Fibroblast of lung (primary cell): ENCODE results near the gene ESRRB. TPM values are rescaled to one million over a fixed set of nuclear protein-coding genes. Genes with fewer than 3 reads are reported as not detected.

Experiments
- DNase-seq, 2 donors: peaks; one replicate each; pipeline versions ENCODE4 v3.0.0 to v3.0.0-alpha.2; 2010; ENCODE audit warnings: low read depth in 2 of 2
- H2AFZ ChIP-seq: 2 replicates; pipeline ENCODE4 v1.5.1; 2012; ENCODE audit warnings: low read length, control low read depth, inconsistent platforms
- H3K27ac ChIP-seq: 2 replicates; pipeline ENCODE4 v1.5.1; 2011; ENCODE audit warnings: low read length, control low read depth; ENCODE audit not compliant: insufficient read depth
- H3K27me3 ChIP-seq: 2 replicates; pipeline ENCODE4 v1.5.1; 2011; ENCODE audit warnings: mild to moderate bottlenecking, low read length; ENCODE audit not compliant: control insufficient read depth, insufficient read depth
- H3K36me3 ChIP-seq: 2 replicates; pipeline ENCODE4 v1.5.1; 2011; ENCODE audit warnings: low read length; ENCODE audit not compliant: control insufficient read depth, insufficient read depth
- H3K4me1 ChIP-seq: 2 replicates; pipeline ENCODE4 v1.5.1; 2011; ENCODE audit warnings: low read length; ENCODE audit not compliant: control insufficient read depth, insufficient read depth; ENCODE audit errors: extremely low read depth
- H3K4me2 ChIP-seq: 2 replicates; pipeline ENCODE4 v1.5.1; 2011; ENCODE audit warnings: low read length, control low read depth; ENCODE audit not compliant: insufficient read depth; ENCODE audit errors: extremely low read depth
- H3K4me3 ChIP-seq, 4 experiments: fragments of 200-600 bp in 1 of 4; sonication (generic) in 1 of 4; replicated peaks in 1 of 4; 2 replicates each; pipeline ENCODE4 v1.5.1; 2011 to 2016; ENCODE audit warnings: low read length in 4 of 4, low read depth in 3 of 4, mild to moderate bottlenecking in 3 of 4, control low read depth in 2 of 4, inconsistent platforms in 1 of 4, mixed read lengths in 1 of 4; ENCODE audit not compliant: insufficient read depth in 1 of 4; ENCODE audit errors: control extremely low read depth in 1 of 4
- H3K79me2 ChIP-seq: 2 replicates; pipeline ENCODE4 v1.5.1; 2012; ENCODE audit warnings: mild to moderate bottlenecking, low read length, inconsistent platforms; ENCODE audit not compliant: control insufficient read depth, insufficient read depth
- H3K9ac ChIP-seq: 2 replicates; pipeline ENCODE4 v1.5.1; 2011; ENCODE audit warnings: mild to moderate bottlenecking, low read length, control low read depth; ENCODE audit not compliant: insufficient read depth
- H3K9me3 ChIP-seq: 2 replicates; pipeline ENCODE4 v1.5.1; 2012; ENCODE audit warnings: low read depth, low read length; ENCODE audit not compliant: control insufficient read depth, insufficient read depth
- H4K20me1 ChIP-seq: 2 replicates; pipeline ENCODE4 v1.5.1; 2011; ENCODE audit warnings: low read length; ENCODE audit not compliant: control insufficient read depth, insufficient read depth; ENCODE audit errors: extremely low read depth
- EZH2 ChIP-seq: IDR thresholded peaks from 2 replicates; pipeline ENCODE4 v1.5.1; 2012; ENCODE audit warnings: low read length, control low read depth, mild to moderate bottlenecking; ENCODE audit errors: missing control alignments
- polyA plus RNA-seq, 2 donors: library from polyadenylated mRNA; depleted of rRNA in 1 of 2; stranded (reverse) in 1 of 2; unstranded in 1 of 2; fragments of >200 nt; gene quantifications; 2 replicates each; pipeline ENCODE4 v1.2.1, GENCODE V29; 2011 to 2012; ENCODE audit warnings: missing spikeins in 1 of 2
- total RNA-seq: library from RNA; depleted of rRNA; stranded (reverse); fragments of >200 nt; gene quantifications from 2 replicates; pipeline ENCODE4 v1.2.1, GENCODE V29; 2014
- TF ChIP-seq, protein P1 (sequence below), 2 donors: IDR thresholded peaks in 1 of 2; conservative IDR thresholded peaks in 1 of 2; 1 replicate in 1 of 2; 2 replicates in 1 of 2; pipeline ENCODE4 v1.5.1; 2011 to 2012; ENCODE audit warnings: low read length in 2 of 2, control low read depth in 1 of 2, inconsistent platforms in 1 of 2, low read depth in 1 of 2, mild to moderate bottlenecking in 1 of 2

The ESRRB gene
- total and polyA plus RNA-seq, 2 donors (not counting 1 experiment from before 2014, with no cell fraction given), result not detected

DNA sequence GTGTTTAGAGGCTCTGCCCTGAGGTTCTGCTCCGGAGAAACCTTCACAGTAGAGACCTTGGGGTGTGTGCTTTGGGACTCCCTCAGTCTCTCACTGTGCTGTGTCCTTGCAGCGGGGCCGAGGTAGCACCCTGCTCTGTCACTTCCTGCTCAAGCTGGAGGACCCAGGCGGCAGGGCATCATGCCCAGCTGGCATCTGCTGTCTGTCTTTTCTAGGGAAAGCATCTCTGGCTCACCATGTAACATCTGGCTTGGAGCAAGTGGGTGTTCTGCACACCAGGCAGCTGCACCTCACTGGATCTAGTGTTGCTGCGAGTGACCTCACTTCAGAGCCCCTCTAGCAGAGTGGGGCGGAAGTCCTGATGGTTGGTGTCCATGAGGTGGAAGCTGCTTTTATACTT, 124.5 kb downstream of the ESRRB start:
- Histone ChIP-seq H3K79me2 (no peaks in the 10 kb centered on the region), H3K9ac (no peak overlapping the region), H3K27ac (no peak overlapping the region), H2AFZ (no peak overlapping the region), H3K36me3 (no peaks in the 10 kb centered on the region), H3K27me3 (no peaks in the 10 kb centered on the region), H3K9me3 (no peaks in the 10 kb centered on the region), H3K4me1 (no peaks in the 10 kb centered on the region), H3K4me2 (no peak overlapping the region), H3K4me3 (no peak overlapping the region), H4K20me1 (no peaks in the 10 kb centered on the region)
- no peak for DNase-seq
- TF ChIP-seq EZH2, result no peak
- TF ChIP-seq, protein P1, sequence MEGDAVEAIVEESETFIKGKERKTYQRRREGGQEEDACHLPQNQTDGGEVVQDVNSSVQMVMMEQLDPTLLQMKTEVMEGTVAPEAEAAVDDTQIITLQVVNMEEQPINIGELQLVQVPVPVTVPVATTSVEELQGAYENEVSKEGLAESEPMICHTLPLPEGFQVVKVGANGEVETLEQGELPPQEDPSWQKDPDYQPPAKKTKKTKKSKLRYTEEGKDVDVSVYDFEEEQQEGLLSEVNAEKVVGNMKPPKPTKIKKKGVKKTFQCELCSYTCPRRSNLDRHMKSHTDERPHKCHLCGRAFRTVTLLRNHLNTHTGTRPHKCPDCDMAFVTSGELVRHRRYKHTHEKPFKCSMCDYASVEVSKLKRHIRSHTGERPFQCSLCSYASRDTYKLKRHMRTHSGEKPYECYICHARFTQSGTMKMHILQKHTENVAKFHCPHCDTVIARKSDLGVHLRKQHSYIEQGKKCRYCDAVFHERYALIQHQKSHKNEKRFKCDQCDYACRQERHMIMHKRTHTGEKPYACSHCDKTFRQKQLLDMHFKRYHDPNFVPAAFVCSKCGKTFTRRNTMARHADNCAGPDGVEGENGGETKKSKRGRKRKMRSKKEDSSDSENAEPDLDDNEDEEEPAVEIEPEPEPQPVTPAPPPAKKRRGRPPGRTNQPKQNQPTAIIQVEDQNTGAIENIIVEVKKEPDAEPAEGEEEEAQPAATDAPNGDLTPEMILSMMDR (conservative IDR thresholded peaks at IDR 0.05 in 1 of 2, IDR thresholded peaks at IDR 0.05 in 1 of 2; ENCODE audit: low read depth in 1 of 2, low read length in 2 of 2), result no peak

GRCh38 chr14:76501156-76501720, 125.3 kb downstream of the ESRRB start:
- Histone ChIP-seq H3K4me2 (no peak overlapping the region), H3K4me3 (no peak overlapping the region), H3K27me3 (no peaks in the 10 kb centered on the region), H3K27ac (no peak overlapping the region), H3K79me2 (no peaks in the 10 kb centered on the region), H3K9ac (no peak overlapping the region), H4K20me1 (no peaks in the 10 kb centered on the region), H3K36me3 (no peaks in the 10 kb centered on the region), H3K9me3 (no peaks in the 10 kb centered on the region), H3K4me1 (no peaks in the 10 kb centered on the region), H2AFZ (no peak overlapping the region)
- TF ChIP-seq, protein P1 (conservative IDR thresholded peaks at IDR 0.05 in 1 of 2, IDR thresholded peaks at IDR 0.05 in 1 of 2; ENCODE audit: low read depth in 1 of 2, low read length in 2 of 2), result no peak
- DNase-seq, result no peak

GRCh38 chr14:76502219-76502618, 126.3 kb downstream of the ESRRB start:
- Histone ChIP-seq H3K27me3 (no peaks in the 10 kb centered on the region), H3K79me2 (no peaks in the 10 kb centered on the region), H3K27ac (no peak overlapping the region), H3K9ac (no peak overlapping the region), H3K4me1 (no peaks in the 10 kb centered on the region), H4K20me1 (no peaks in the 10 kb centered on the region), H3K4me3 (no peak overlapping the region), H3K4me2 (no peak overlapping the region), H3K9me3 (no peaks in the 10 kb centered on the region), H2AFZ (no peak overlapping the region), H3K36me3 (no peaks in the 10 kb centered on the region)
- no peak for TF ChIP-seq EZH2
- TF ChIP-seq, protein P1 (conservative IDR thresholded peaks at IDR 0.05 in 1 of 2, IDR thresholded peaks at IDR 0.05 in 1 of 2; ENCODE audit: low read depth in 1 of 2, low read length in 2 of 2), result no peak
- no peak for DNase-seq
